Erythroblast (primary cell): ENCODE results near the gene PBXIP1.

Experiments used
- GATA1 ChIP-seq: IDR thresholded peaks from 2 replicates; pipeline ENCODE4 v1.6.1; 2011; ENCODE audit warnings: low read depth, mild to moderate bottlenecking, control low read depth, low read length, moderate library complexity
- POLR2A ChIP-seq: IDR thresholded peaks from 2 replicates; pipeline ENCODE4 v1.6.1; 2011; ENCODE audit warnings: mild to moderate bottlenecking, low read length

- TF ChIP-seq POLR2A, result no peak
- no peak for TF ChIP-seq GATA1
These were observed 48.0 kb upstream of the PBXIP1 start for GRCh38 chr1:155003766-155004351.
